HG02885 (cell line): ENCODE measurements around the gene KLHL22.
"Not testable (repeated sequence)": the region's sequence is repeated elsewhere in the genome, so short reads cannot be mapped to it uniquely, and the experiment has no call there.

Experiments
- ATAC-seq: cut with Tn5 transposase; IDR thresholded peaks from one replicate; pipeline ENCODE4 v1.9.1; 2021; ENCODE audit warnings: mild to moderate bottlenecking; ENCODE audit not compliant: unreplicated experiment, poor library complexity

The KLHL22 gene

GRCh38 chr22:20392365-20392881, 103.2 kb downstream of the KLHL22 start:
- not testable (repeated sequence) for ATAC-seq
